HG03520 (cell line): ENCODE measurements around the gene ZDHHC5.

Experiments
- ATAC-seq: cut with Tn5 transposase; IDR thresholded peaks from one replicate; pipeline ENCODE4 v1.9.1; 2021; ENCODE audit warnings: mild to moderate bottlenecking, moderate library complexity; ENCODE audit not compliant: unreplicated experiment

Gene ZDHHC5, protein sequence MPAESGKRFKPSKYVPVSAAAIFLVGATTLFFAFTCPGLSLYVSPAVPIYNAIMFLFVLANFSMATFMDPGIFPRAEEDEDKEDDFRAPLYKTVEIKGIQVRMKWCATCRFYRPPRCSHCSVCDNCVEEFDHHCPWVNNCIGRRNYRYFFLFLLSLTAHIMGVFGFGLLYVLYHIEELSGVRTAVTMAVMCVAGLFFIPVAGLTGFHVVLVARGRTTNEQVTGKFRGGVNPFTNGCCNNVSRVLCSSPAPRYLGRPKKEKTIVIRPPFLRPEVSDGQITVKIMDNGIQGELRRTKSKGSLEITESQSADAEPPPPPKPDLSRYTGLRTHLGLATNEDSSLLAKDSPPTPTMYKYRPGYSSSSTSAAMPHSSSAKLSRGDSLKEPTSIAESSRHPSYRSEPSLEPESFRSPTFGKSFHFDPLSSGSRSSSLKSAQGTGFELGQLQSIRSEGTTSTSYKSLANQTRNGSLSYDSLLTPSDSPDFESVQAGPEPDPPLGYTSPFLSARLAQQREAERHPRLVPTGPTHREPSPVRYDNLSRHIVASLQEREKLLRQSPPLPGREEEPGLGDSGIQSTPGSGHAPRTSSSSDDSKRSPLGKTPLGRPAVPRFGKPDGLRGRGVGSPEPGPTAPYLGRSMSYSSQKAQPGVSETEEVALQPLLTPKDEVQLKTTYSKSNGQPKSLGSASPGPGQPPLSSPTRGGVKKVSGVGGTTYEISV

DNA sequence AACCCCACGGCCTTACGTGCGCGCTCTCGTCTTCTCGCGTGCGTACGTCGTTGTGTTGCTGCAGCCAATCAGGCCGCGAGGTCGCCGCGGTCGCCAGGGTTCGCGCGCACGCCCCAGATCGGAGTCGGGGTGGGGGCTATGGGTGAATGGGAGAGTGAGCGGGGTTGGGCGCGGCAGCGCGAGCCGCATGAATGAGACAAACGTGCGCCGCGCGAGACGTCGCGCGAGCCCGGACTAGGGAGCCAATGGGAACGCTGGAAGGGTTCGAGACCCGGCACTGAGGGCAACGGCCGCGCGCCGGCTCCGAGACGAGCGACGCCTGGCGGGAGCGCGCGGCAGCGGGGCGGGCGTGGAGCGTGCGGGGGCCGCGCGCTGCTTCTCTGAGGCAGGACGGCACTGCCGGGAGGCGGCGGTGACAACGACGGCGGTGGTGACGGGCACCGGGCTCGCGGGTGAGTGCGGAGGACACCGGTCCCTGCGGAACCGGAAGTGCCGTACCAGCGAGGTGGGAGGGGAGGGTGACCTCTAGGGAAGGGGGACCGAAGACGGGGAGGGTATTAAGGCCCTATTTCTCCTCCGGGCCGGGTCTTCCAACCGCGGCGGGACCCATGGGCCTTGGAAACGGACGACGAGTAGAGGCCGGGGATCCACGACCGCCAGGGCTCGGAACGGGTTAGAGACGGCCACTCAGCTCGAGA is at the start of gene ZDHHC5:
TSS of gene ZDHHC5 (plus strand) at position 379 of the 698 bp plus-strand sequence. CDS start 4,977 bp downstream, outside the sequence.
- peak; percentile 83 for ATAC-seq

DNA sequence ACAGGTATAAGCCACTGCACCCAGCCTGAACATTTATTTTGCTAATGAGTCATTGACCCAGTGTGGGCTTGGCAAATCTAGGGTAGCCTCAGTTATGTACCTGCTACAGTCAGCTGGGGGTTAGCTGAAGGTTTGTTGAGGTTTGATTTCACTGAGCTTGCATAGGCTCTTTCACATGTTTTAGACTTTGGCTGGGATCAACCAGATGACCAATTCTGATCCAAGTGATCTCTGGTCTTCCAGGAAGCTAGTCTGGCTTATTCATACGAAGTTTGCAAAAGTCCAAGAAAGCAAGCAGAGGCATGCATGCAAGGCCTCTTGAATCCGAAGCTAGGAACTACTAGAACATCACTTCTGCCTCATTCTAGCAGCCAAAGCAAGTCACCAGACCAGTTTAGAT is 49.5 kb upstream of the ZDHHC5 start:
- ATAC-seq, result no peak

DNA sequence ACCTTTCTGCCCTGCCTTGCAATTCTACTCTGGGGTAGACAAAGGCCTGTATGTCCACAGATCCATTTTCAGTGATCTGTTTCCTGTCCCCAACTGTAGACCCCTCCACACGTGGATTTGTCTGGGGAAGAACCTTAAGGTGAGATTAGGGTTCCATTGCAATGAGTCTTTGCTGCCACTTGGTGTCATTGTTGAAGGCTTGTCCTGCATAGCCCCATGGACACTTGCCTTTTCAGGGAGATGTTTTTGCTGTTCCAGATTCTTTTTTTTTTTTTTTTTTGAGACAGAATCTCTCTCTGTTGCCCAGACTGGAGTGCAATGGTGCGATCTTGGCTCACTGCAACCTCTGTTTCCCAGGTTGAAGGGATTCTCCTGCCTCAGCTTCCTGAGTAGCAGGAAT is 48.6 kb upstream of the ZDHHC5 start:
- no peak for ATAC-seq

DNA sequence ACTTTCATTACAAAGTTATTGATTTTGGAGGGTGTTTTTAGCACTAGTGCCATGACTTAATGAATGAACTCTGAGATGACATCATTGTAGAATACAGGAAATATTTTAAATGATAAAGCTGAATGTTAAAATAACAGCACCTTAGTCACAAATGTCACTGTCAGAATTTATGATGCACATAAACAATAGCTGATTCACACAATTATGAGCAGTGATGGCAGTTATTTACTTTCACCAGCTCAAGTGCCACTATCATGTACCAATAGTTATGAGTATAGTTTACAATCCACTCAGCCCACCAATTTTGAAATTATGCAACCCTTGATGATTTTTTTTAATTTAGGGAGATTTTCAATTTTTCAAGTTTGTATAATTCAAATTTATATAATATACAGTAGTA is 47.4 kb upstream of the ZDHHC5 start:
- no peak for ATAC-seq

DNA sequence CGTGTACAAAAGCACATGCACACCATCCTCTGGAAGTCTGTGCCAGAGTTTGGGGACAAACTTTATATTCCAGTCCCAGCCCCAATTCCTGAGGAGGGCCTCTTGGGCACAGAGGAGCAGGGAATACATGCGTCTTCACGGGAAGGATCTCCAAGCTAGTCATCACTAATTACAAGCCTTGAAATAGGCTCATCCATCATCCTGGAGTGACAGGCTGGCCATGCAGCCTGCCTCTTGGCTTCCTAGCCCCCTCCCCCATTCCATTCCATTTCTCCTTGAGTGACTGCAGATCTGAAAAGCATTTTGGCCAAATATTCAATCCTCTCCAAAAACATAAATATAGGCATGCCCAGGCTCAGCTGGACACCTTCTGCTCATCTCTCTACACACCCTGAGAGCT is 45.7 kb upstream of the ZDHHC5 start:
- no peak for ATAC-seq

DNA sequence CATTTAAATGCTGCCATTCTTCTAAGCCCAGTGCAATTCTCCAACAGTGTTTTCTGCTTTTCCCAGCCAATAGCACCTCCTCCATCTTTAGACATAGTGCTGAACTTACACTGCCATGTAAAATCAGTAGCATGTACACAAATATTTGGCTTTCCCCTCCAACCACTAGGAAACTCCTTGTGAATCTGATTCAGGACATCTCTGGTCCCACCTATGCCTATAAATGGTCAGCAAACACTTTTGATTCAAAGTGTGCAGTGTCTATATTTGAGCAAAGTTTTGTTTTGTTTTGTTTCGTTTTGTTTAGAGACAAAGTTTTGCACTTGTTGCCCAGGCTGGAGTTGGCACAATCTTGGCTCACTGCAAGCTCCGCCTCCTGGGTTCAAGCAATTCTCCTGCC is 43.0 kb upstream of the ZDHHC5 start:
- ATAC-seq, result no peak

DNA sequence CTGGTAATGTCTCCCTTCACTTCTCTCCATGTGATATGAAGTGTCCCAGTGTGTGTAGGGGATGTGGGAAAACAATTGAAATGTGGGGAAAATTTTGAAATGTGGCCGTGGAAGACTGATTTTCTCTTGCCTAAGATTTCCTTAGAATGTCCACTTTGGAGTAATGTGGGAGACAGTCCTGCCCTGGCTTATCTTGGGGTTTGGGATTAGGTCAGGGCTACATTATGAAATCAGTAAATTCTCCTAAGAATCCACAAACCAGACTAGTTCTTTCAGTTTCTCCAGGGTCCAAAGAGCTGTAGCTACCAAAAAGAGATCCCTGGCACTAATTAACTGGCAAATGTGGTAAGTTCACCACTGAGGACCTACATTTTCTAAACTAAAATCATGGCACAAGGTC is 41.0 kb upstream of the ZDHHC5 start:
- ATAC-seq, result no peak

DNA sequence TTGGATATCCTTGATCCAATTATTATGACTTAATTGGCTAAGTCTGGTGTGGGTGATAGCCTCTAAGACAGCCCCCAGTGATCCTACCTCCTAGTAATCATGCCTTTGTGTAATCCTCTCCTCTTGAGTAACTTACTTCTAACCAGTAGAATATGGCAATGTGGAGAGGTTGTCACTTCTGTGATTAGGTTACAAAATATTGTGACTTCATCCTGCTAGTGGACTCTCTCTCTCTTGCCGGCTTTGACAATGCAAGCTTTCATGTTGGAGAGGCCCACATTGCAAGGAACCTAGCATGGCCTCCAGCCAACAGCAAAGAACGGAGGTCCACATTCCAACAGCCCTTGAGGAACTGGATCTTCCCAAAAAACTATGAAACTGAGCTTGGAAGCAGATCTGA is 37.7 kb upstream of the ZDHHC5 start:
- no peak for ATAC-seq

DNA sequence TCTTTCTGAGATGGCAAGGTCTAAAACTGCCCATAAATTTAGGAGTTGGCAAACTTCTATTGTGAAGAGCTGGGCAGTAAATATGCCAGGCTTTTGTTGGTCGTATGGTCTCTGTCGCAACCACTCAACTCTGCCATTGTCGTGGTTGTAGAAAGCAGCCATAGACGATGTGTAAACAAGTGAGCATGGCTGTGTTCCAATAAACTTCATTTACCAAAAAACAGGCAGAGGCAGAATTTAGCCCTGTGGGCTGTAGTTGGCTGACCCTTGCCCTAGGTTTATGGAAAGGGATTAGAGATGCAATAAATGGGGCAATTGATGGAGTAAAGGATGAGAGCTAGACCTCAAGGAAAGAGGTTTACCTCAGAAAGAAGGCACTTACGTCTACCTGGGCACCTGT is 35.8 kb upstream of the ZDHHC5 start:
- ATAC-seq, result no peak

DNA sequence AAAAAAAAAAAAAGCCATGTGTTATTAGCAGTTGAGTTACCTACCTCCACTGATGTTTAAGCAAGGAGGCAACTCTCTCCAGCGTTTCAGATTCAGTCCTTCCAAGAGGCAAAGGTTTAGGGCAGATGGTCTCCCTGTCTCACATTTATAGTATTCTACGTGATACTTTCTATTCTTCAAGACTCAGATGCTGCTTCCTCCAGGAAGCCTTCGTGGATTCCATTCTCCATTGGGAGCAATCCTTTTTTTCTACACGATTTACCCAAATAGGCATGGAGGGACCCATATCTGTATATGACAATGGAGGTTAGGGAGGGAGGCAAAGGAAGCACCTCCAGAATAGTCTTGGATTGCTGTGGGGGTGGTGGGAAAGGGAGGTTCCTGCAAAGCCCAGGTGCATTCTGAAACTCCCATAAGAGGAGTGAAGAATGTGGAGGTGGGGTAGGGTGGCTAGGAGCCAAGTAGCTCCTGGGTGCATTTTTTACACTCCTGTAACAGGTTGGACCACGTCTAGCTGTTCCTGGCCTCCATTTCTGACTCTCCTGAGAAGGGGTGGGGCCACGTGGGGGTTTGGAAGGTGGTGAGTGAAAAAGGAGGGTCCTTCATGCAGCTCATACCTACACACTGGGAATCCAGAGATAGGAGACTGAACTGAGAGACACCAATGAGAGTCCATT is 34.4 kb upstream of the ZDHHC5 start:
- ATAC-seq, result no peak

DNA sequence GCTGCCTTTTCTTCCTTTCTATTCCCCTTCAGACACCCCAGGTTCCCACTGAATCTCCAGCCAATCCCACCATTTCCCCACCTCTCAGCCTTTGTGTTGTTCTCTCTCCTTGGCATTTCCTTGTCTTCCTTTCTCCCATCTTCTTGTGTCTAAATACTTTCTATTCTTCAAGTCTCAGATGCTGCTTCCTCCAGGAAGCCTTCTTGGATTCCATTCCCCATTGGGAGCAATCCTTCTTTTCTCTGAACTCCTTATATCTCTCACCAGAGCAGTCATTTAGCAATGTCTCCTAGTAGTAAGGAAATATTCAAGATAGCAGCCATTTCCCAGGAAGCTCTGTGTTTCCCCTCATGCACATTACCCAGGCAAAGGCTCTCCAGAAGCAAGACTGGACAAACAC is 33.6 kb upstream of the ZDHHC5 start:
- ATAC-seq, result no peak

DNA sequence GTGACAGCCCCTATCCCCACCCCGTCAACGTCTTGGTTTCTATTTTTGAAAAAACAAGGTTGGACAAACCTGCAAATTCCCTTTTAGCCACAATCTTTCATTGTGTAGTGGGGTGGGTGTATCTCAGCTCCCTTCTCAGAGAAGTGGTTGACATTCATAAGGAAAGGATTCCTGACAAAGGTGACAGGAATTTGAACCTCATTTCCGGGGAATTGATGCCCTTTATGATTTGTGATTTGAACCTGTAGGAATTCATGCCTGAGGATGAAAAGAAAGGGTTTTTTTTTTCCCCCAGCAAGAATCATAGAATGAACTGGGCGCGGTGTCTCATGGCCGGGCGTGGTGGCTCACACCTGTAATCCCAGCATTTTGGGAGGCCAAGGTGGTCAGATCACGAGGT is 32.7 kb upstream of the ZDHHC5 start:
- ATAC-seq, result no peak

DNA sequence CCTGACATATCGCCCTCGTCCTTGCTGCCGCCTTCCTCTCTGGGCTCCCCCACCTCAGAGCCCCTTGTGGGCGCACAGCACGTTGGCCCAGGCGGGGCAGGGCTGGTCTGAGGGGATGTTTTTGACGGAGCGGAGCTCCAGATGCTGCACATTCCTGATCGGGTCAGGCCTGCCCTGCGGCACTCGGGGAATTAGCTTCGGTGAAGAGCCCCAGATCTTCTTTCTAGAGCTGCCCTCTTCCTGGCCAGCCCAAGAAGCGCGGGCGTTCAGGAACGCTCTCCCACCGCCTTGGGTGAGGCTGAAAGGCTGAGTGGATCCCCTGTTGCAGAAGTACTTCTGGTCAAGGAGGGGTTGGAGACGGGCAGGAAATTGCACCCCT is 30.3 kb upstream of the ZDHHC5 start:
- no peak for ATAC-seq

DNA sequence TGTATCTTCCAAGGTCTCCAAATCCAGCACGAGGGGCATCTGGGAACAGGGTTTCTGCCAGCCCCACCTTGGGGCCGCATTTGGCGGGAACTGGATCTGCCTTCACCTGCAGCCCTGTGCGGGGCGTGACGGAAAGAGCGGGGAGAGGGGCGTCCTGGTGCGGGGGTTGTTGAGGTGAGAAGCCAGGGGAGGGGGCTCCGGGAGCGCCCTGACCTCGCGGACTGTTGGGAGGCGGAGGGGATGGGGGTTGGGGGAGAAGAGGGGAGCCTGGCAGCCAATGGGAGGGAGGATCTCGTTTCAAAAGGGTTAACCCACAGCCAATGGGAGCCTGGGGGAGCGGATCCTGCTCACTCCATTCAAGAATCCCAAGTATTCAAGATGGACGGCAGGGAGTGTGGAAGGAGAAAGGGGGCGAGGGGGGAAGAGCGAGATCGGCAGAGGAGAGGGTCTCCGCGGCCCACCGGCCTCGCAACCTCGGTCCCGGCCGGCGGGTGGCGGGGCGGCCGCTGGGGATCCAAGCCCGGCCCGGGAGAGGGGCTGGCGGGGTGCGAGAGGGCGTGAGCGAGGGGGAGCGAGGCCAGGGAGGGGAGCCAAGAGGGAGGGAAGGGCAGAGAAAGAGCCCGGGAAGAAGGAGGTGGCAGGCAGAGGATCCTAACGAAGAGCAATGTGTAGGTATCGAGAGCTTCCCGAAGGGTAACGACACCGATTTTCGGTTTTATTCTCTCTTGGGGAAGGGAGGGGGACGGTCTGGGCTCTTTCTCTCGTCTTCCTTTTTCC is 29.7 kb upstream of the ZDHHC5 start:
- no peak for ATAC-seq

DNA sequence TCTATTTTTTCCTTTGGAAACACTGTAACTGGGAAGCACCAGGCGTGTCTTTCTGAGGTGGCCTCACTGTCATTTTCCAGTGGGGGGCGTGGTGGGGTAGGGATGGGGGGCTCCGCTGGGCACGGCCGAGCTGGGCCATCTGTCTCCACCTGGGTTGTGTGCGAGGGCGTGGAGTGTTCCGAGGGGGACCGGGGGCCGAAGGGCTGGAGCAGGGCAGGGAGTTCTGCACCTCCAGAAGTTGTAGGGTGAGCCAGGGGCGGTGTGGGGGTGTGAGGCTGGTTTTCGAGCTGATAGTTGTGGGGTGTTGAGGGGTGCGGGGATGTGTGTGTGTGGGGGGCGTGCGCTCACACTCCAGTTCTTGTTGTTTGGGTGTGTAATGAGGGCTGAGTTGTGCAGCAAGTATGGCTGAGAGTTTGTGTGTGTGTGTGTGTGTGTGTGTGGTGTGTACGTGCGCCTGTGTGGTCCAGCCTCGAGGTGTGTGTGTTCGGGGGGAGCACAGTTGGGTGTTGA is 29.0 kb upstream of the ZDHHC5 start:
- ATAC-seq, result no peak

DNA sequence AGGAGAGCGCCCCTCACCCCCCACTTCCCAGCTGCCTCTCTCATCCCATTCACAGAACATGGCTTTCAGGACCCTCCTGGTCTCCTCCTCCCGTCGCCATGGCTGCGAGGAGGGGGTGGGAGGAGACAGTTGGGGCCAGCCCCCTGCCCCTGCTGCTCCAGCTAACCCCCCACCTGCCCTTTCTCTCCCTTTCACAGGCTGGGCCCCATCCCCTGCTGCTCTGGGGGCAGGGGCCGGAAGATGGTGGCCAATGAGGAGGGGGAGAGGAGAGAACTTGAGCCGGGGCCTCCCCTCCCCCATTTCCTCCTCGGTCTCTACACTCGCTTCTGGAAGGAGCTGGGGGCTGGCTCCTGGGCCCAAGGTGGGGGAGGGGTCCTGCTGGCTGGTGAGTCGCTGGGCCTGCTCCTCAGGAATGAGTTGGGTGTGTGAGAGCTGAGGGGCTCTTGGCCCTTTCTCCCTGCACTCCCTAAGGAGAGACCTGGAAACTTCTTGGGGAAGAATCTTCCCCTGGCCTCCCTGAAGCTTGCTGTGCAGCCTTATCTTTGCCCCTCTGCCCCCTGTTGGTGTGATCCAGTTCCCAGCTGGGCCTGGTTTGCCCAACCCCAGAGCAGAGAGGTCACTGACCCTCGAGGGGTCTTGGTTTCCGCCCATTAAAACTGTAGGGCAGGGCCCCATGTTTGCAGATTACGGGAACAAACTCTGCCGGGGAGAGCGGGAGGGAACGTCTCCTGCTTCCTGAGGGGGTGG is 28.4 kb upstream of the ZDHHC5 start:
- ATAC-seq, result no peak

DNA sequence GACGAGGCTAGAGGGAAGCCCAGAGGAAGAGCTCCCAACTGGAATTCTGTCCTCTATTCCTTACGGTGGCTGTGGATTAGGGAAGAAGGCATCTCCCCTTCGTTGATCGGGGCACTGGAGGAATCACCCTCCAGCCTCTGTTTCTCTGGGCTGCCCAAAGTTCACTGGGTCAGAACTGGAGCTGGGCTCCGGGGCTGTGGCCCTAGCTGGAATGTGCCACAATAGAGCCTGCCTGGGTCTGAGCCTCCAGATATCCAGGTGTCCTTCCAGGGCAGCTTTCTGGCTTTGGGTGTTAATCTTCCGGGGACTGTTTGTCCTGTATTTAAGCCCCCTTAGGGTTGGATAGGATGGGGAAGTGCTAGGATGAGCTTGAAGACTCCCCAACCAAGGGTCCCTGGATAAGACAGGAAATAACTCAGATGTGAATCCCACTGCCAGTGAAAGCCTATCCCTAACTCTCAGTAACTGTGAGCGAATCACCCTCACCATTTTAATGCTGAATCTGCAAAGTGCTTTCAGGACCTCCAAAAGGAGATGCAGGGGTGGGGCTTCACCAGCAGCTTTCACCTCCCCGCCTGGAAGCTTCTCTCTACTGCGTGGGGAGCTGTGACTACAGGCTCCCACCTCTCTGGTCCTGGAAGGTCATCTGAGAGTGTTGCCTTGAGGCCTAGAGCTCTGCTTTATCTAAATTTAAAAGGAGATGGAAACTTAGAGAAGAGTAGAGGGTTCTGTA is 27.7 kb upstream of the ZDHHC5 start:
- no peak for ATAC-seq

DNA sequence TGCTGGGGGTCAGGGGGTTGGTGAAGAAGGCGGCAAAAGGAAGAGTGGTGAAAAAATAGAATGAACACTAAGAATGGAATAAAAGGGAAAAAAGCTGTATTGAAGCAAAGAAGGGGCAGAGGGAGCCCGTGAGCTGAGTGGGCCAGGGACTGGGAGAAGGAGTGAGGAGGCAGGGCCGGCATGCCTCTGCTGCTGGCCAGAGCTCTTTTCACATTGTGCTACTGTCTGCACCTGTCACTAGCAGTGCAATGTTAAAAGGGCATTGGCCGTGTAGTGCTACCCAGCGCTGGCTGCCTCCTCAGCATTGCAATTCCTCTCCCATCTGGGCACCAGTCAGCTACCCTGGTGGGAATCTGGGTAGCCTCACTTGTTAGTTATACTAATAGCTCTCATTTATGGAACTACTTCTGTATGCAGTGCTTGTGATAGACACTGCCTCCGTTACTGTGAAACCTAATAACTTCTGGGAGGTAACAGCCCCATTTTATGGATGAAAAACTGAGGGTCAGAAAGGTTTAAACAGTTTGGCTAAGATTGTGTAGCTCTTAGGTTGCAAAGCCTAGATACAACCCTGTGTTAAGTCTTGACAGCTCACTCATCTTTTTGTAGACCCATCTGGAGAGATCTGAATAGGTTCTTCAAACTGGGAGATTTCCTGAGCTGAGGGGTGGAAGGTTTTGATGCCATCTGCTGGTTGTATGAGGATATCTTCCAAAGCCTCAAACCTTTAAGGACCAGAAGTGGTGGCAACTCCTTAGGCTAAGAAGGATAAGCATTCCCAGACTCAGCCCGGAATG is 26.7 kb upstream of the ZDHHC5 start:
- ATAC-seq, result no peak
